LNCAP (cell line): ENCODE measurements around the gene SMAD3.

Experiments used
- TF ChIP-seq, protein P1 (sequence below): fragments of 450-650 bp; IDR thresholded peaks from 2 replicates; pipeline ENCODE4 v1.5.1; 2017; ENCODE audit warnings: mild to moderate bottlenecking

Gene SMAD3

DNA sequence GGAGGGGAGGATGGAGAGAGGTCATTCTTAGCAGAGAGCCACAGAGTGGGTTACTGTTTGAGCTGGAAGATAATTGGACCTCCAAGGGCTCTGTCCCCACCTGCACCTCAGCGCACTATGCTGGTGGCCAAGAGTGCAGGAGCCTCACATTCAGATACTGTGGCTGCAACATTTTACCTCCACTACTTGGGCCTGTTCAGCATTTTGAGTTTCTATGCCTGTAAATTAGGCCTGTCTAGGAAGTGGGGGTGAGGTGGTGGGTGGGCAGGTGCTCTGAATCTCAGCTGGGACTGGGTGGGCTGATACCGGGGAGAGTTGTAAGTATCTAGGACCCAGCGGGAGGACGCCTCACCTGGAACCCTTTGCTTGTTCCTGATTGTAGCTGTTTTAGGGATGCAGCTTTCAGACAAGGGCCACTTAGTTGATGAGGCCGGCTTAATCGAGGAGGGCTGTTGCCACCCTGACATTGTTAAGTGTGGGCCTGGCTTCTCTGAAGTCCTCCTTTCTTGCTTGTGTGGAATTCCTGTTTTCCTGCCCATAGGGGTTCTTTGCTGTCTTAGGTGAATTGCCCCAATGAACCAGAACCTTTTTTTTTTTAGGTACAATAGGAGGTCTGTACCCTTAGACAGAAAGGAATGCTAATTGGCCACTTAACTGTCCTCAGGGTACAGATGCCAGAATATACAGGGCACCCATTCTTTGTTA is 83.8 kb downstream of the SMAD3 start:
- TF ChIP-seq, protein P1, sequence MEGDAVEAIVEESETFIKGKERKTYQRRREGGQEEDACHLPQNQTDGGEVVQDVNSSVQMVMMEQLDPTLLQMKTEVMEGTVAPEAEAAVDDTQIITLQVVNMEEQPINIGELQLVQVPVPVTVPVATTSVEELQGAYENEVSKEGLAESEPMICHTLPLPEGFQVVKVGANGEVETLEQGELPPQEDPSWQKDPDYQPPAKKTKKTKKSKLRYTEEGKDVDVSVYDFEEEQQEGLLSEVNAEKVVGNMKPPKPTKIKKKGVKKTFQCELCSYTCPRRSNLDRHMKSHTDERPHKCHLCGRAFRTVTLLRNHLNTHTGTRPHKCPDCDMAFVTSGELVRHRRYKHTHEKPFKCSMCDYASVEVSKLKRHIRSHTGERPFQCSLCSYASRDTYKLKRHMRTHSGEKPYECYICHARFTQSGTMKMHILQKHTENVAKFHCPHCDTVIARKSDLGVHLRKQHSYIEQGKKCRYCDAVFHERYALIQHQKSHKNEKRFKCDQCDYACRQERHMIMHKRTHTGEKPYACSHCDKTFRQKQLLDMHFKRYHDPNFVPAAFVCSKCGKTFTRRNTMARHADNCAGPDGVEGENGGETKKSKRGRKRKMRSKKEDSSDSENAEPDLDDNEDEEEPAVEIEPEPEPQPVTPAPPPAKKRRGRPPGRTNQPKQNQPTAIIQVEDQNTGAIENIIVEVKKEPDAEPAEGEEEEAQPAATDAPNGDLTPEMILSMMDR: no peak

DNA sequence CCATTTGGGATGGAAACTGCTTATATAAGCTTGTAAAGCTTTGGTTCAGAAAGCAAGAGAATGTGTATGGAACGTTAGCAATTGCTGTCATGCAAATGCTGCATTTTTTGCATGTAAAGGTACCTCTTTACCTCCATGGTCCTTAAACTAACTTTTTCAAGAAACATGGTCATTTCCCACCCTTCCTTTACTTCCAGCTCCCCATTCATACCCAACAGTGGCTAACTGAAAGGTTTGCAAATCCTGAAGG is 84.3 kb downstream of the SMAD3 start:
- TF ChIP-seq, protein P1: no peak

DNA sequence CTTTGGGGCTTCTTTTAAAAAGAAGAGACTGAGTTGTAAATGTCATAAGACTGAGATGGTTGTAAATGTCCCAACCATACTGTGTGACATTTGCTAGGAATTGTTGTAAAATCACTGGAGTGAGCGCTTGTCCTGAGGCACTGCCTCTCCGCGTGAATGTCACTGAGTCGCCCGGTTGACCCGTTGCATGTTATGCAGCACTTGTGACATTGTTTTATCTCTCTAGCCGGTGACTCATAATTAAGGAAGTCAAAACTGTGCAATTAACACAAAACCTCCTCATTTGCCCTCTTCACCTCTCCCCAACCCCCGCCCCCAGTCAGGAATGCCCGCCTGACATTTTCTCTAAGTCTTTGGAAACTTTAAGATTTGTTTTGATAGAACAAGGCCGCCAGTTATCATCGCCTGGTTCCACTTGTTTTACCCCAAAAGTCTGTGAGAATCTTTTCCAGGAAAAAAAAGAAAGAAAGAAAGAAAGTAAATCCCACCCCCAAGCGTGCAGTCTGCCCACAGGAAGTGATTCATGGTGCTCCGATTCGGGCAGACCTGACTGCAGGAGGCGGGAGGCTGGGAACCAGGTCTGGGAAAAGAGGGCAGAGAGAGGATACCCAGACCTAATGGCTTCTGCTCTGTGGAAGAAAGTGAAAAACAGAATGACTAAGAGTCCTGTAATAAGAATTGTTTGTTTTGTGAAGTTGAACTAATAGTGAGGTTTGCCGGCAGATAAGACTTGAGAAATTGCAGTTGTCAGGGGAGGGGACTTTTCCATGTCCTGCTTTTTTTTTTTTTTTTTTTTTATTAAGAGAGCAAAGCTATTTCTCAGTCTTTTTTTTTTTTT is 84.8 kb downstream of the SMAD3 start:
- TF ChIP-seq, protein P1: no peak

DNA sequence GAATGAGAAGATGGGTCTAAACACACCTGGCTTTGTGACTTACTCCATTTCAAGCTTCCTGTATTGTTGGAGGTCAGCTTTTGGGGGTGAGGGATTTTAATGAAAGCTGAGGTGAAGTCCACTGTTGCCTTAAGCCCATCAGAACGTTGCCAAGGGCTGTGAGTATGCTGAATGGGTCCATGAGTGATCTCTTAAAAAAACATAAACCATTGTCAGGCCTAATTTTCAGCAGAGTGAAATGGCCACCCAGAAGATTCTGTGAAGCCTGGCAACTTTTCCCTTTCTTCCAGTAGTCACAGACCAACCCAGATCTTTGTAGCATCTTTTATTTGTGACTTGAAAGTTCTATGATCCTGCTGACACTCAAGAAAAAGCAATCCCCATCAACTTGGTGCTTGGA is 87.0 kb downstream of the SMAD3 start:
- TF ChIP-seq, protein P1: no peak

DNA sequence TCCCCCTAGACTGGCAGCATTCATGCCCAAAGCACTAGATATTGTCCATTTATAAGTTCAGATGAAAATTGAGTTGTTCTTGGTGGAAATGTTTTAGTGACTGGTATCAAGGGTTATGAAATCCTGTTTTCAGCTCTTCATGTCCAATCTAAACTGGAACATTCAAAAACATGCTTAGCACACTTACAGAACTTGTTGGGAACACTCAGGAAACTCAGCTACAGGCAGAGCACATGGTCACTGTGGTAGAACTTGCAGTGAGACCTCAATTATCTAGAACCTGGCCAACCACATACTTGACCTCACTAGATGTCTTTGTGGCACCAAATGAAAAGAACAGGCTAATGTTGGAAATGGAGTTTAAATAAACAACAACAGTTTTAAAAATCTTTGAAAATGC is 88.8 kb downstream of the SMAD3 start:
- TF ChIP-seq, protein P1: no peak

DNA sequence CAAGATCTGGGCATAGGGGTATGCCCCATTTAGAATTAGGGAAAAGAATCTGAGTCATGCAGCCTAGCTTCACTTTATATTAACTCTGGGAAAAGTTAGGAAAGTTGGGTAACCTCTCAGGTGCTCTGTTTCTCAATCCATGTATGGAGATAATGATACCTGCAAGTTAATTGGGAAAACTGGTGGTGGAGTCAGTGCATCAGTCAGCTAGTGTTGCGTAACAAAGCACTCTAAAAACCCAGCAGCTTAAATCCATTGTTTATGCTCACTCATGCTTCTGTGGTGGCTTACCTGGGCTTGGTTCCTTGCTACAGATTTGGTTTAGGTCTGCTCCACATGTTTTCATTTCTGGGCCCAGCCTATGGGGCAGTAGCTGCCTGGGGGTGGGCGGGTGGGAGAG is 91.0 kb downstream of the SMAD3 start:
- TF ChIP-seq, protein P1: no peak

DNA sequence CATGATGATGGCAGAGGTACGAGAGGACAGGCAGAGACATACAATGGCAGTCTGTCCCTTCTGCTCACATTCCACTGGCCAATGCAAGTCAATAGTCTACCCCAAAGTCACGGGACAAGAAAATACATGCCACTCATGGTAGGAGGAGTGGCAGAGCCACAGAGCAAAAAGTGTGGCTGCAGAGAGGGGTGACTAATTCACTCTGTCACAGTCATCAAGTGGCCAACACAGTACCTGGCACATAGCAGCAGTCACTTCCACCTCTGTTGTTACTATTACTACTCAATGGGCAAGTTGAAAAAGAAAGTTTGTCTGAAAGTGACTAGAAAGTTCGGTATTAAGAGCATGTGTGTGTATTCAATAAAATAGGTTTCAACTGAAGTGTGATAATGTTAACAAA is 91.4 kb downstream of the SMAD3 start:
- TF ChIP-seq, protein P1: no peak
